ENCODE measurements around the gene VPS36.
A peak's percentile ranks its signal among the peaks of the same experiment; 100 is the strongest.
"Not testable (repeated sequence)": the region's sequence is repeated elsewhere in the genome, so short reads cannot be mapped to it uniquely, and the experiment has no call there.

The VPS36 gene

GRCh38 chr13:52450012-52450792 lies at the start of gene VPS36:
VPS36 (minus strand) TSS chr13:52450634; CDS start chr13:52450594, 40 bp downstream.
- DNase-seq, result peak; percentile 91 to 99

GRCh38 chr13:52497979-52498378 lies 47.5 kb upstream of the VPS36 start:
- DNase-seq, result not testable (repeated sequence)

- not testable (repeated sequence) for DNase-seq
These were observed 43.8 kb upstream of the VPS36 start for GRCh38 chr13:52494241-52494640.

GRCh38 chr13:52491015-52491414 lies 40.6 kb upstream of the VPS36 start:
- not testable (repeated sequence) for DNase-seq

- DNase-seq, result not testable (repeated sequence)
These were observed 38.3 kb upstream of the VPS36 start for GRCh38 chr13:52488763-52489162.

GRCh38 chr13:52487078-52487477 lies 36.6 kb upstream of the VPS36 start:
- not testable (repeated sequence) for DNase-seq

GRCh38 chr13:52480677-52481428 lies 30.4 kb upstream of the VPS36 start:
- DNase-seq, result not testable (repeated sequence)

- DNase-seq, result not testable (repeated sequence)
These were observed 18.1 kb upstream of the VPS36 start for GRCh38 chr13:52468487-52468886.

GRCh38 chr13:52463526-52463925 lies 13.1 kb upstream of the VPS36 start:
- no peak for DNase-seq

GRCh38 chr13:52461265-52461664 lies 10.8 kb upstream of the VPS36 start:
- no peak for DNase-seq

GRCh38 chr13:52459668-52460067 lies 9.2 kb upstream of the VPS36 start:
- DNase-seq, result no peak

- peak; percentile 60 to 69 for DNase-seq
These were observed 5.2 kb upstream of the VPS36 start for GRCh38 chr13:52455677-52456041.

GRCh38 chr13:52454820-52455676 lies 4.6 kb upstream of the VPS36 start, which contains the start of gene CKAP2:
CKAP2 (plus strand) TSS chr13:52455478; CDS start chr13:52455557, 79 bp downstream.
- peak; percentile 91 to 93 for DNase-seq

GRCh38 chr13:52454459-52454819 lies 4.0 kb upstream of the VPS36 start:
- DNase-seq, result no peak

- no peak for DNase-seq
These were observed 2.0 kb upstream of the VPS36 start for GRCh38 chr13:52452470-52452869.

GRCh38 chr13:52451135-52451804 lies 836 bp upstream of the VPS36 start:
- DNase-seq, result no peak

- no peak for DNase-seq
These were observed 321 bp upstream of the VPS36 start for GRCh38 chr13:52450793-52451116.

- no peak for DNase-seq
These were observed 963 bp downstream of the VPS36 start for GRCh38 chr13:52449331-52450011.

GRCh38 chr13:52447815-52448552 lies 2.5 kb downstream of the VPS36 start:
- no peak for DNase-seq

- no peak for DNase-seq
These were observed 3.1 kb downstream of the VPS36 start for GRCh38 chr13:52447354-52447753.

GRCh38 chr13:52446265-52446664 lies 4.2 kb downstream of the VPS36 start:
- no peak for DNase-seq
